PC-3 (cell line): ENCODE measurements around the gene INTS1. TPM values are rescaled to one million over a fixed set of nuclear protein-coding genes. Genes with fewer than 3 reads are reported as not detected.

ENCODE experiments used
- ATAC-seq: fragments of 200-7000 bp; cut with Tn5 transposase; 2 replicates; pipeline ENCODE4 v1.9.1; 2020; ENCODE audit warnings: mild to moderate bottlenecking, moderate library complexity
- BruUV-seq: library from RNA; stranded (reverse); fragments of 400-500 nt; replicated peaks from 2 replicates; lab custom pipeline; 2021; lab: Mats Ljungman, UMichigan
- CTCF ChIA-PET: fragments of 300-600 bp; sonication (Branson Sonifier 250); formaldehyde crosslinking; loops from one replicate; lab custom pipeline; 2022; ENCODE audit warnings: antibody characterized with exemption; lab: Charles Lee
- POLR2A ChIA-PET: fragments of 300-600 bp; sonication (Branson Sonifier 250); formaldehyde crosslinking; loops from one replicate; lab custom pipeline; 2022; ENCODE audit warnings: antibody characterized with exemption; ENCODE audit not compliant: unreplicated experiment; lab: Charles Lee
- DNase-seq: peaks from one replicate; pipeline ENCODE4 v3.0.0-alpha.2; 2015
- H2AFZ ChIP-seq: fragments of 300-600 bp; sonication (generic); 2 replicates; pipeline ENCODE4 v1.6.0; 2016; ENCODE audit warnings: antibody characterized with exemption, low read length
- H3F3A ChIP-seq: fragments of 300-600 bp; sonication (generic); one replicate; pipeline ENCODE4 v1.6.0; 2017; ENCODE audit warnings: antibody characterized with exemption, low read length, control low read depth, mild to moderate bottlenecking; ENCODE audit not compliant: unreplicated experiment
- H3K27ac ChIP-seq: fragments of 300-600 bp; sonication (generic); 2 replicates; pipeline ENCODE4 v1.5.1; 2016; ENCODE audit warnings: mild to moderate bottlenecking, low read length
- H3K27me3 ChIP-seq: fragments of 300-600 bp; sonication (generic); 2 replicates; pipeline ENCODE4 v1.6.1; 2016; ENCODE audit warnings: low read length, mixed read lengths
- H3K36me3 ChIP-seq: fragments of 300-600 bp; sonication (generic); 2 replicates; pipeline ENCODE4 v1.6.1; 2016; ENCODE audit warnings: low read depth, mixed run types, low read length, mixed read lengths
- H3K4me1 ChIP-seq: fragments of 300-600 bp; sonication (generic); 2 replicates; pipeline ENCODE4 v1.5.1; 2016; ENCODE audit warnings: low read length; ENCODE audit not compliant: insufficient read depth
- H3K4me2 ChIP-seq: fragments of 300-600 bp; sonication (generic); 2 replicates; pipeline ENCODE4 v1.6.0; 2016; ENCODE audit warnings: low read length
- H3K4me3 ChIP-seq: fragments of 300-600 bp; sonication (generic); 2 replicates; pipeline ENCODE4 v1.5.1; 2016; ENCODE audit warnings: mild to moderate bottlenecking, low read length, mixed read lengths
- H3K79me2 ChIP-seq: fragments of 300-600 bp; sonication (generic); 2 replicates; pipeline ENCODE4 v1.6.1; 2017; ENCODE audit warnings: low read length, mixed read lengths
- H3K9ac ChIP-seq: fragments of 300-600 bp; sonication (generic); 2 replicates; pipeline ENCODE4 v1.6.0; 2016; ENCODE audit warnings: mild to moderate bottlenecking, low read length
- H3K9me2 ChIP-seq: fragments of 300-600 bp; sonication (generic); replicated peaks from 2 replicates; pipeline ENCODE4 v1.6.1; 2016; ENCODE audit warnings: mixed run types, low read length, mixed read lengths
- H3K9me3 ChIP-seq: fragments of 300-600 bp; sonication (generic); 2 replicates; pipeline ENCODE4 v1.6.1; 2016; ENCODE audit warnings: low read length, mixed read lengths
- H4K20me1 ChIP-seq: fragments of 300-600 bp; sonication (generic); 2 replicates; pipeline ENCODE4 v1.6.1; 2016; ENCODE audit warnings: low read length, mixed read lengths
- EZH2 ChIP-seq: fragments of 300-600 bp; sonication (generic); IDR thresholded peaks from one replicate; pipeline ENCODE4 v1.6.1; 2017; ENCODE audit warnings: antibody characterized with exemption, mild to moderate bottlenecking, low read length; ENCODE audit not compliant: unreplicated experiment
- EZH2phosphoT487 ChIP-seq: fragments of 300-600 bp; sonication (generic); IDR thresholded peaks from 2 replicates; pipeline ENCODE4 v1.6.1; 2018; ENCODE audit warnings: mild to moderate bottlenecking, antibody characterized with exemption, low read length, borderline replicate concordance
- intact Hi-C: fragments of 100-400 bp; cut with micrococcal nuclease; formaldehyde crosslinking; loops from 2 replicates; pipeline ENCODE4 v1.9.0; 2023
- total RNA-seq: library from RNA; depleted of rRNA; stranded (reverse); fragments of >200 nt; gene quantifications from 2 replicates; pipeline ENCODE4 v1.2.3, GENCODE V29; 2014
- TF ChIP-seq, protein P1 (sequence below): fragments of 300-600 bp; sonication (generic); conservative IDR thresholded peaks from 2 replicates; pipeline ENCODE4 v1.5.1; 2017; ENCODE audit warnings: antibody characterized with exemption, low read depth, mild to moderate bottlenecking, low read length

Gene INTS1
- total RNA-seq, 1 experiment from 2014 or later: 62.9 TPM

DNA sequence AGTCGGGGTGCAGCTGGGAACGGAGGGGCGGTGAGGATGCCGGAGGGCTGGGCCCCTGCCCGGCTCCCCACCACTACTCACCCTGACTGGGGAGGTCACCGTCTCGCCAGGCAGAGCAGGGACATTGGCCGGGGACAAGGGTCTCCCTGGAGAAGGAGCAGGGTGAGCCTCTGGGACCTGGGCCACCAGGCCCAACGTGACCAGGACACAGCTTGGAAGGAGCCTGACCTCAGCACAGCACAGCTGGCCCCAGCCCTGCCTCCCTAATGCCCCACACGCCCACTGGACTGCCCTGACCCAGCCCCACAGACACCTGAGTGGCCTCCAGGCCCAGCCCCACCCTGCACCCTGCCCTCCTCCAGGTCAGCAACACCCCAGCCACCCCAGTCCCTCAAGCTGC lies 66.0 kb downstream of the INTS1 start:
- no peak overlapping the region for H3K4me2 ChIP-seq
- DNase-seq: no peak
- H3K4me1 ChIP-seq: no peaks in the 10 kb centered on the region
- H2AFZ ChIP-seq: no peak overlapping the region
- no peak overlapping the region for H3K27ac ChIP-seq
- no peaks in the 10 kb centered on the region for H3F3A ChIP-seq
- no peak for TF ChIP-seq EZH2
- no peak for ATAC-seq
- ChIA-PET POLR2A (interaction anchor here (0.6 kb wide), 1 partner anchor 300 kb away, joined by 3 read pairs; no protein-coding TSS in a partner anchor), CTCF (no interaction called here)
- H3K9me2 ChIP-seq: no peaks in the 10 kb centered on the region
- H3K36me3 ChIP-seq: peaks cover 15% of the 10 kb centered on the region
- no TSS peak for BruUV-seq
- no peaks in the 10 kb centered on the region for H3K79me2 ChIP-seq
- no peaks in the 10 kb centered on the region for H4K20me1 ChIP-seq
- no peak overlapping the region for H3K9ac ChIP-seq
- no peaks in the 10 kb centered on the region for H3K27me3 ChIP-seq
- H3K4me3 ChIP-seq: no peak overlapping the region
- H3K9me3 ChIP-seq: no peaks in the 10 kb centered on the region
- intact Hi-C loops: no loop called here

DNA sequence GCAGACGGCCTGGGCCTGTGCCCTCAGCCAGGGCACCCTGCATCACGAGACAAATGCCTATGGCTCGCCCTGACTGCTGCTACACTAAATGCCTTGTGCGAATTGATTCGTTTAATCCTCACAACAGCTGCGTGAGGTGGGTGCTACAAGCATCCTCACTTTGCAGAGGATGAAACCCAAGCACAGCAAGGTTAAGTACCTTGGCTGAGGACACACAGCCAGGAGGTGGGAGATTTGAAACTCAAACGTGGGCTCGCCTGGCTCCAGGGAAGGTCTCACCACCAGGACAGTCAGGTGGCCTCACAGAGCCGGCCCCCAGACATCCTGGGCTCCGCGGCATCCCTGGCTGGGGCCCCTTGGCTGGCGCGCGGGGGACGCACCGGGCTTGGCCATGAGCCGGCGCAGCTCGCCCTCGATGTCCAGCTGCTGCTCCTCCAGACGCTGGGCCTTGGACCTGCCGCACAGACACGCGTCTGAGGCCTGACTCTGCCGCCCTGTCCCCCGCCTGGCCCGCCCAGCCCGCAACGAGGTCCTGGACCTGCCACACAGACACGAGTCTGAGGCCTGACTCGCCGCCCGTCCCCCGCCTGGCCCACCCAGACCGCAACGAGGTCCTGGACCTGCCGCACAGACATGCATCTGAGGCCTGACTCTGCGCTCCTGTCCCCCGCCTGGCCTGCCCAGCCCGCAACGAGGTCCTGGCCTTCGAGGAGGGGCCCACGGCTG lies 66.9 kb downstream of the INTS1 start:
- Histone ChIP-seq H3F3A (no peaks in the 10 kb centered on the region), H3K4me3 (no peak overlapping the region), H3K36me3 (peaks cover 15% of the 10 kb centered on the region), H4K20me1 (no peaks in the 10 kb centered on the region), H3K4me2 (no peak overlapping the region), H2AFZ (no peak overlapping the region), H3K9me2 (no peaks in the 10 kb centered on the region), H3K27ac (no peak overlapping the region), H3K79me2 (no peaks in the 10 kb centered on the region), H3K9ac (no peak overlapping the region), H3K4me1 (no peaks in the 10 kb centered on the region), H3K9me3 (no peaks in the 10 kb centered on the region), H3K27me3 (no peaks in the 10 kb centered on the region)
- ATAC-seq (no peak), DNase-seq (no peak)
- intact Hi-C loops: no loop called here
- no TSS peak for BruUV-seq
- CTCF ChIA-PET: no interaction called here
- TF ChIP-seq, protein P1, sequence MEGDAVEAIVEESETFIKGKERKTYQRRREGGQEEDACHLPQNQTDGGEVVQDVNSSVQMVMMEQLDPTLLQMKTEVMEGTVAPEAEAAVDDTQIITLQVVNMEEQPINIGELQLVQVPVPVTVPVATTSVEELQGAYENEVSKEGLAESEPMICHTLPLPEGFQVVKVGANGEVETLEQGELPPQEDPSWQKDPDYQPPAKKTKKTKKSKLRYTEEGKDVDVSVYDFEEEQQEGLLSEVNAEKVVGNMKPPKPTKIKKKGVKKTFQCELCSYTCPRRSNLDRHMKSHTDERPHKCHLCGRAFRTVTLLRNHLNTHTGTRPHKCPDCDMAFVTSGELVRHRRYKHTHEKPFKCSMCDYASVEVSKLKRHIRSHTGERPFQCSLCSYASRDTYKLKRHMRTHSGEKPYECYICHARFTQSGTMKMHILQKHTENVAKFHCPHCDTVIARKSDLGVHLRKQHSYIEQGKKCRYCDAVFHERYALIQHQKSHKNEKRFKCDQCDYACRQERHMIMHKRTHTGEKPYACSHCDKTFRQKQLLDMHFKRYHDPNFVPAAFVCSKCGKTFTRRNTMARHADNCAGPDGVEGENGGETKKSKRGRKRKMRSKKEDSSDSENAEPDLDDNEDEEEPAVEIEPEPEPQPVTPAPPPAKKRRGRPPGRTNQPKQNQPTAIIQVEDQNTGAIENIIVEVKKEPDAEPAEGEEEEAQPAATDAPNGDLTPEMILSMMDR: no peak
- no peak for TF ChIP-seq EZH2phosphoT487
- TF ChIP-seq EZH2: no peak
- POLR2A ChIA-PET: no interaction called here

DNA sequence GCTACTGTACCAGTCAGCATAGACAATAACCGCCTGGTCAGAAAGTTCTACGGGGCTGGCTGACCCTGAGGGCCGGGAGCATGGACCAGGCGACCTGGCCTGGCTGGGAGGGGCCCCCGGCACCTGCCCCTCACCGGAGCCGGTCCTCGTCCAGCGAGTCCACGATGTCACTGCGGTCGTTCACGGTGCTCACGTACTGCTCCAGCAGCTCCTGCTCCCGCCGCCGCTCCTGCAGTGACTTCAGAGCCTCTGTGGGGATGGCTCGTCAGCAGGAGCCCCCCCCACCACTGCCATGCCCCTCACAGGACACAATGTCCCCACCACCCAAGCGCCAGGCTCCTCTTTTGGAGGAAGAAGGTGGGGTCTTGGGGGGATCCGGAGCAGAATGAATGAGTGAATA lies 67.6 kb downstream of the INTS1 start:
- Histone ChIP-seq H3K27me3 (no peaks in the 10 kb centered on the region), H2AFZ (no peak overlapping the region), H3K79me2 (no peaks in the 10 kb centered on the region), H3K9me2 (no peaks in the 10 kb centered on the region), H3K9me3 (no peaks in the 10 kb centered on the region), H3K27ac (no peak overlapping the region), H3K4me1 (no peaks in the 10 kb centered on the region), H4K20me1 (no peaks in the 10 kb centered on the region), H3K36me3 (peaks cover 15% of the 10 kb centered on the region), H3F3A (no peaks in the 10 kb centered on the region), H3K9ac (no peak overlapping the region), H3K4me2 (no peak overlapping the region), H3K4me3 (no peak overlapping the region)
- no TSS peak for BruUV-seq
- DNase-seq (no peak), ATAC-seq (no peak)
- CTCF ChIA-PET: no interaction called here
- POLR2A ChIA-PET: no interaction called here
- TF ChIP-seq, protein P1: no peak
- TF ChIP-seq EZH2phosphoT487: no peak
- TF ChIP-seq EZH2: no peak
- intact Hi-C loops: no loop called here
